Loucy (cell line): Measurements from ENCODE around the gene NOTCH2.

Experiments used
- H2AFZ ChIP-seq: fragments of 200-600 bp; sonication (generic); 2 replicates; pipeline ENCODE4 v1.6.0; 2016; ENCODE audit warnings: antibody characterized with exemption, mild to moderate bottlenecking, low read length, moderate library complexity
- H3F3A ChIP-seq: fragments of 200-600 bp; 2 replicates; pipeline ENCODE4 v1.6.0; 2016; ENCODE audit warnings: antibody characterized with exemption, low read depth, mild to moderate bottlenecking
- H3K27me3 ChIP-seq: fragments of 200-600 bp; sonication (generic); 2 replicates; pipeline ENCODE4 v1.6.1; 2014; ENCODE audit warnings: low read length, mild to moderate bottlenecking; ENCODE audit not compliant: insufficient read depth, poor library complexity, severe bottlenecking
- H3K36me3 ChIP-seq: fragments of 200-600 bp; sonication (generic); 2 replicates; pipeline ENCODE4 v1.6.1; 2016; ENCODE audit warnings: low read length; ENCODE audit not compliant: insufficient read depth
- H3K4me1 ChIP-seq: fragments of 200-600 bp; sonication (generic); 2 replicates; pipeline ENCODE4 v1.5.1; 2014; ENCODE audit warnings: low read length, mild to moderate bottlenecking; ENCODE audit not compliant: insufficient read depth, poor library complexity, severe bottlenecking
- H3K4me2 ChIP-seq: fragments of 200-600 bp; sonication (generic); 2 replicates; pipeline ENCODE4 v1.6.0; 2014; ENCODE audit warnings: antibody characterized with exemption, low read length, low read depth, mild to moderate bottlenecking; ENCODE audit not compliant: poor library complexity, severe bottlenecking
- H3K4me3 ChIP-seq: fragments of 200-600 bp; sonication (generic); 2 replicates; pipeline ENCODE4 v1.5.1; 2014; ENCODE audit warnings: low read length, mild to moderate bottlenecking, mixed read lengths; ENCODE audit not compliant: poor library complexity, severe bottlenecking
- H3K79me2 ChIP-seq: fragments of 200-600 bp; sonication (generic); 2 replicates; pipeline ENCODE4 v1.6.1; 2014; ENCODE audit warnings: low read length; ENCODE audit not compliant: insufficient read depth
- H3K9ac ChIP-seq: fragments of 200-600 bp; sonication (generic); 2 replicates; pipeline ENCODE4 v1.6.0; 2014; ENCODE audit warnings: mild to moderate bottlenecking, low read depth, low read length, moderate library complexity; ENCODE audit not compliant: poor library complexity, severe bottlenecking
- H3K9me2 ChIP-seq: fragments of 200-600 bp; sonication (generic); replicated peaks from 2 replicates; pipeline ENCODE4 v1.6.1; 2016; ENCODE audit warnings: low read depth, low read length, mixed read lengths
- H3K9me3 ChIP-seq: fragments of 200-600 bp; sonication (generic); 2 replicates; pipeline ENCODE4 v1.6.1; 2014; ENCODE audit warnings: mild to moderate bottlenecking, antibody characterized with exemption, low read length, low read depth; ENCODE audit not compliant: insufficient read depth
- H4K20me1 ChIP-seq: fragments of 200-600 bp; sonication (generic); 2 replicates; pipeline ENCODE4 v1.6.0; 2014; ENCODE audit warnings: antibody characterized with exemption, low read length, mild to moderate bottlenecking; ENCODE audit not compliant: insufficient read depth, poor library complexity, severe bottlenecking
- EZH2phosphoT487 ChIP-seq: fragments of 200-600 bp; IDR thresholded peaks from 2 replicates; pipeline ENCODE4 v1.6.1; 2018; ENCODE audit warnings: antibody characterized with exemption, mild to moderate bottlenecking, moderate library complexity, borderline replicate concordance
- TF ChIP-seq, protein P1 (sequence below): fragments of 200-600 bp; sonication (generic); conservative IDR thresholded peaks from 2 replicates; pipeline ENCODE4 v1.5.1; 2014; ENCODE audit warnings: mild to moderate bottlenecking, antibody characterized with exemption, low read length

The NOTCH2 gene

GRCh38 chr1:119893827-119894700 lies 175.4 kb downstream of the NOTCH2 start:
- Histone ChIP-seq H3K9ac (no peak overlapping the region), H3K4me3 (no peak overlapping the region), H3F3A (no peaks in the 10 kb centered on the region), H3K9me3 (0 out of 2 replicates have a peak, but pooled peaks cover 1% of the 10 kb centered on the region), H3K9me2 (no peaks in the 10 kb centered on the region), H3K4me1 (no peaks in the 10 kb centered on the region), H4K20me1 (no peaks in the 10 kb centered on the region), H3K4me2 (no peak overlapping the region), H3K27me3 (no peaks in the 10 kb centered on the region), H3K79me2 (no peaks in the 10 kb centered on the region), H3K36me3 (no peaks in the 10 kb centered on the region), H2AFZ (no peak overlapping the region)
- no peak for TF ChIP-seq EZH2phosphoT487
- TF ChIP-seq, protein P1, sequence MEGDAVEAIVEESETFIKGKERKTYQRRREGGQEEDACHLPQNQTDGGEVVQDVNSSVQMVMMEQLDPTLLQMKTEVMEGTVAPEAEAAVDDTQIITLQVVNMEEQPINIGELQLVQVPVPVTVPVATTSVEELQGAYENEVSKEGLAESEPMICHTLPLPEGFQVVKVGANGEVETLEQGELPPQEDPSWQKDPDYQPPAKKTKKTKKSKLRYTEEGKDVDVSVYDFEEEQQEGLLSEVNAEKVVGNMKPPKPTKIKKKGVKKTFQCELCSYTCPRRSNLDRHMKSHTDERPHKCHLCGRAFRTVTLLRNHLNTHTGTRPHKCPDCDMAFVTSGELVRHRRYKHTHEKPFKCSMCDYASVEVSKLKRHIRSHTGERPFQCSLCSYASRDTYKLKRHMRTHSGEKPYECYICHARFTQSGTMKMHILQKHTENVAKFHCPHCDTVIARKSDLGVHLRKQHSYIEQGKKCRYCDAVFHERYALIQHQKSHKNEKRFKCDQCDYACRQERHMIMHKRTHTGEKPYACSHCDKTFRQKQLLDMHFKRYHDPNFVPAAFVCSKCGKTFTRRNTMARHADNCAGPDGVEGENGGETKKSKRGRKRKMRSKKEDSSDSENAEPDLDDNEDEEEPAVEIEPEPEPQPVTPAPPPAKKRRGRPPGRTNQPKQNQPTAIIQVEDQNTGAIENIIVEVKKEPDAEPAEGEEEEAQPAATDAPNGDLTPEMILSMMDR, result no peak

GRCh38 chr1:119893238-119893791 lies 176.1 kb downstream of the NOTCH2 start:
- no peak overlapping the region for H3K9ac ChIP-seq
- TF ChIP-seq EZH2phosphoT487, result no peak
- TF ChIP-seq, protein P1, result no peak
- no peak overlapping the region for H3K4me3 ChIP-seq
- H2AFZ ChIP-seq, result no peak overlapping the region
- H3K27me3 ChIP-seq, result no peaks in the 10 kb centered on the region
- no peaks in the 10 kb centered on the region for H3F3A ChIP-seq
- H3K4me1 ChIP-seq, result no peaks in the 10 kb centered on the region
- no peaks in the 10 kb centered on the region for H3K9me2 ChIP-seq
- no peaks in the 10 kb centered on the region for H3K36me3 ChIP-seq
- no peaks in the 10 kb centered on the region for H4K20me1 ChIP-seq
- H3K79me2 ChIP-seq, result no peaks in the 10 kb centered on the region
- H3K4me2 ChIP-seq, result no peak overlapping the region
- peaks cover 7% of the 10 kb centered on the region; the same call in 1 of the 2 replicates for H3K9me3 ChIP-seq

DNA sequence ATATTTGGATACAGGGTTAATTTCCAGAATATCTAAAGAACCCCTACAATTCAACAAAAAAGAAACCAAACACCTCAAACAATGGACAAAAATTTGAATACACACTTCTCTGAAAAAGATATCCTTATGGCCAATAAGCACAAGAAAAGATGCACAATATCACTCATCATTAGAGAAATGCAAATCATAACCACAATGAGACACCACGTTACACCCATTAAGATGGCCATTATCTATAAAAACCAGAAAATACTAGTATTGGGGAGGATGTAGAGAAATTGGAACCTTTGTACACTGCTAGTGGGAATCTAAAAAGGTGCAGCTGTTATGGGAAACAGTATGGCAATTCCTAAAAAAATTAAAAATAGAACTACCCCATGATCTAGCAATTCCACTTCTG lies 178.1 kb downstream of the NOTCH2 start:
- H3K27me3 ChIP-seq, result no peaks in the 10 kb centered on the region
- H3F3A ChIP-seq, result no peaks in the 10 kb centered on the region
- no peaks in the 10 kb centered on the region for H3K79me2 ChIP-seq
- H3K9ac ChIP-seq, result no peak overlapping the region
- no peaks in the 10 kb centered on the region for H3K4me1 ChIP-seq
- peaks cover 8% of the 10 kb centered on the region; the same call in 1 of the 2 replicates for H3K9me3 ChIP-seq
- no peak overlapping the region for H3K4me2 ChIP-seq
- H3K9me2 ChIP-seq, result no peaks in the 10 kb centered on the region
- H2AFZ ChIP-seq, result no peak overlapping the region
- TF ChIP-seq, protein P1, result no peak
- no peak for TF ChIP-seq EZH2phosphoT487
- no peak overlapping the region for H3K4me3 ChIP-seq
- no peaks in the 10 kb centered on the region for H4K20me1 ChIP-seq
- H3K36me3 ChIP-seq, result no peaks in the 10 kb centered on the region
